WTC11 (cell line): ENCODE measurements around the gene NKPD1. TPM values are rescaled to one million over a fixed set of nuclear protein-coding genes. Genes with fewer than 3 reads are reported as not detected.

Experiments used
- ATAC-seq: fragments of 200-7000 bp; cut with Tn5 transposase; 2 replicates; pipeline ENCODE4 v1.10.0; 2021; ENCODE audit warnings: mild to moderate bottlenecking, moderate library complexity
- CTCF ChIA-PET: fragments of 300-600 bp; sonication (Branson Sonifier 250); formaldehyde crosslinking; loops from one replicate; lab custom pipeline; 2021; ENCODE audit warnings: antibody characterized with exemption; lab: Charles Lee
- POLR2A ChIA-PET: fragments of 350-600 bp; sonication (Branson Sonifier 250); formaldehyde crosslinking; loops from one replicate; lab custom pipeline; 2021; ENCODE audit warnings: antibody characterized with exemption; lab: Charles Lee
- DNase-seq: peaks from one replicate; pipeline ENCODE4 v3.0.0; 2021; ENCODE audit warnings: low spot score
- H3K27ac Mint-ChIP-seq: 2 replicates; pipeline ENCODE4 v1.8.0; 2021; ENCODE audit warnings: mixed read lengths
- H3K27me3 Mint-ChIP-seq: 2 replicates; pipeline ENCODE4 v1.8.0; 2021; ENCODE audit warnings: low read depth, mild to moderate bottlenecking, moderate library complexity, mixed read lengths
- H3K36me3 Mint-ChIP-seq: 2 replicates; pipeline ENCODE4 v1.8.0; 2021; ENCODE audit warnings: mixed read lengths
- H3K4me1 Mint-ChIP-seq: 2 replicates; pipeline ENCODE4 v1.8.0; 2022; ENCODE audit warnings: mixed read lengths
- H3K4me3 Mint-ChIP-seq: 2 replicates; pipeline ENCODE4 v1.8.0; 2021; ENCODE audit warnings: mild to moderate bottlenecking, moderate library complexity, mixed read lengths
- H3K9me3 Mint-ChIP-seq: 2 replicates; pipeline ENCODE4 v1.8.0; 2021; ENCODE audit warnings: mixed read lengths
- ELF4 ChIP-seq: sonication (generic); formaldehyde crosslinking; IDR thresholded peaks from 2 replicates; pipeline ENCODE4 v1.8.1; 2022; ENCODE audit warnings: low read depth, mild to moderate bottlenecking, moderate library complexity, missing genetic modification reagents
- ETV6 ChIP-seq: sonication (generic); formaldehyde crosslinking; IDR thresholded peaks from 2 replicates; pipeline ENCODE4 v1.8.1; 2022; ENCODE audit warnings: mild to moderate bottlenecking, missing genetic modification reagents
- GABPB1 ChIP-seq: sonication (generic); formaldehyde crosslinking; IDR thresholded peaks from 2 replicates; pipeline ENCODE4 v1.8.1; 2023; ENCODE audit warnings: mild to moderate bottlenecking, missing genetic modification reagents
- HMGA2 ChIP-seq: fragments of 250-450 bp; sonication (Bioruptor Pico); IDR thresholded peaks from 2 replicates; pipeline ENCODE4 v1.4.0; 2021; ENCODE audit warnings: mild to moderate bottlenecking, moderate library complexity
- NFYB ChIP-seq: sonication (generic); formaldehyde crosslinking; conservative IDR thresholded peaks from 2 replicates; pipeline ENCODE4 v1.8.0; 2022; ENCODE audit warnings: low read depth, missing genetic modification reagents
- NR2C2 ChIP-seq: sonication (generic); formaldehyde crosslinking; IDR thresholded peaks from 2 replicates; pipeline ENCODE4 v1.8.0; 2022; ENCODE audit warnings: mild to moderate bottlenecking, missing genetic modification reagents
- RELA ChIP-seq: sonication (generic); formaldehyde crosslinking; IDR thresholded peaks from 2 replicates; pipeline ENCODE4 v1.8.1; 2022; ENCODE audit warnings: missing genetic modification reagents, mild to moderate bottlenecking, borderline replicate concordance
- SP1 ChIP-seq: sonication (generic); formaldehyde crosslinking; conservative IDR thresholded peaks from 2 replicates; pipeline ENCODE4 v1.8.1; 2022; ENCODE audit warnings: missing genetic modification reagents
- total RNA-seq: library from RNA; stranded (reverse); gene quantifications from 3 replicates; pipeline ENCODE4 v1.2.3, GENCODE V29; 2021
- TF ChIP-seq, protein P1 (sequence below): sonication (generic); formaldehyde crosslinking; IDR thresholded peaks from 2 replicates; pipeline ENCODE4 v1.8.1; 2023; ENCODE audit warnings: mild to moderate bottlenecking, missing genetic modification reagents, moderate library complexity
- TF ChIP-seq, protein P2 (sequence below): sonication (generic); formaldehyde crosslinking; IDR thresholded peaks from 2 replicates; pipeline ENCODE4 v1.8.1; 2023; ENCODE audit warnings: mild to moderate bottlenecking, missing genetic modification reagents, borderline replicate concordance
- TF ChIP-seq, protein P3 (sequence below): sonication (generic); formaldehyde crosslinking; IDR thresholded peaks from 2 replicates; pipeline ENCODE4 v1.8.0; 2023; ENCODE audit warnings: missing genetic modification reagents, mild to moderate bottlenecking, borderline replicate concordance
- TF ChIP-seq, protein P4 (sequence below): sonication (generic); formaldehyde crosslinking; IDR thresholded peaks from 2 replicates; pipeline ENCODE4 v1.8.0; 2022; ENCODE audit warnings: missing genetic modification reagents

Gene NKPD1
- total RNA-seq, 1 experiment from 2014 or later: 0.57 TPM

DNA sequence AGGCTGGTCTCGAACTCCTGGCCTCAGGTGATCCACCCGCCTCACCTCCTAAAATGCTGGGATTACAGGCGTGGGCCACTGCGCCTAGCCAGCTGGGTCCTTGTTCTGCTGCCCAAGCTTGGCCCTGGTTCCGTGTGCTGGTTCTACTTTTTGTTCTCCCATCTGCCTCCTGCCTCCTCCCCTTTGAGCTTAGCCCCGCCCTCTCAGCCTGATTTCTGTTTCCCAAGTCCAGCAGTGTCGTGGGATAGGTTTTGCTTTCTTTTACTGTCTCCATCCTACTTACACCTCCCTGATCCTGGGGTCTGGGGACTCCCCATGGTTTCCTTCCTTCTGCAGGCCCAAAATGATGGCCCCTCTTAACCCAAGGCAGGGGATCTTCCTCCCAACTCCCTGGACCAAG is 20.2 kb upstream of the NKPD1 start:
- CTCF ChIA-PET: interaction anchor here (1.3 to 2.1 kb wide), 3 partner anchors 14 to 192 kb away, joined by 4 read pairs; no protein-coding TSS in a partner anchor
- Mint-ChIP-seq H3K4me1 (peaks cover 8% of the 10 kb centered on the region; the same call in 1 of the 2 replicates), H3K27ac (no peak overlapping the region), H3K36me3 (no peaks in the 10 kb centered on the region), H3K4me3 (peak overlapping the region; percentile 63), H3K9me3 (no peaks in the 10 kb centered on the region), H3K27me3 (peaks cover 8% of the 10 kb centered on the region; the same call in 1 of the 2 replicates)
- ATAC-seq (no peak), DNase-seq (no peak)
- POLR2A ChIA-PET: interaction anchor here (0.9 kb wide), 1 partner anchor 33 kb away, joined by 3 read pairs; no protein-coding TSS in a partner anchor
- no peak for TF ChIP-seq HMGA2 (CRISPR knock-in tag)
- no peak for TF ChIP-seq ETV6 (CRISPR knock-in tag)

DNA sequence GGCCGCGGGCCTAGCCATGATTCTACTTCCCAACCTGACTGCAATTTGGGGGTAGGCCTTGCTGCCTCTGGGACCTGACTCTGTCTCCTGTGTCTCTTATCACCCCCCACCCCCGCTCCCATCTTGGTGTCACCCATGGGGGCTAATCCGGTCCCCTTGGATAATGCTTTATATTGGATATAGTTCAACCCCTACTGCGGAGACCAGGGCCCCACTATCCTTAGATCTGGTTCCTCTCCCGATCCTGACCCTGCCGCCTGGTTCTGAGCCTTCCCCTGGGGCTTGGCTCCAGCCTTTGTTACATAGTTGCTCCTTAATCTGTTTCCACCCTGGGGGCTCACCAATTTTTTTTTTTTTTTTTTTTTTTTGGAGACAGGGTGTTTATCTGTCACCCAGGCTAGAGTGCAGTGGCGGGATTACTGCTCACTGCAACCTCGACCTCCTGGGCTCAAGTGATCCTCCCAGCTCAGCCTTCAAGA is 19.1 kb upstream of the NKPD1 start:
- no peak overlapping the region for H3K27ac Mint-ChIP-seq
- peak overlapping the region; percentile 63 for H3K4me3 Mint-ChIP-seq
- TF ChIP-seq, protein P1, sequence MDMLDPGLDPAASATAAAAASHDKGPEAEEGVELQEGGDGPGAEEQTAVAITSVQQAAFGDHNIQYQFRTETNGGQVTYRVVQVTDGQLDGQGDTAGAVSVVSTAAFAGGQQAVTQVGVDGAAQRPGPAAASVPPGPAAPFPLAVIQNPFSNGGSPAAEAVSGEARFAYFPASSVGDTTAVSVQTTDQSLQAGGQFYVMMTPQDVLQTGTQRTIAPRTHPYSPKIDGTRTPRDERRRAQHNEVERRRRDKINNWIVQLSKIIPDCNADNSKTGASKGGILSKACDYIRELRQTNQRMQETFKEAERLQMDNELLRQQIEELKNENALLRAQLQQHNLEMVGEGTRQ: no peak
- TF ChIP-seq, protein P2, sequence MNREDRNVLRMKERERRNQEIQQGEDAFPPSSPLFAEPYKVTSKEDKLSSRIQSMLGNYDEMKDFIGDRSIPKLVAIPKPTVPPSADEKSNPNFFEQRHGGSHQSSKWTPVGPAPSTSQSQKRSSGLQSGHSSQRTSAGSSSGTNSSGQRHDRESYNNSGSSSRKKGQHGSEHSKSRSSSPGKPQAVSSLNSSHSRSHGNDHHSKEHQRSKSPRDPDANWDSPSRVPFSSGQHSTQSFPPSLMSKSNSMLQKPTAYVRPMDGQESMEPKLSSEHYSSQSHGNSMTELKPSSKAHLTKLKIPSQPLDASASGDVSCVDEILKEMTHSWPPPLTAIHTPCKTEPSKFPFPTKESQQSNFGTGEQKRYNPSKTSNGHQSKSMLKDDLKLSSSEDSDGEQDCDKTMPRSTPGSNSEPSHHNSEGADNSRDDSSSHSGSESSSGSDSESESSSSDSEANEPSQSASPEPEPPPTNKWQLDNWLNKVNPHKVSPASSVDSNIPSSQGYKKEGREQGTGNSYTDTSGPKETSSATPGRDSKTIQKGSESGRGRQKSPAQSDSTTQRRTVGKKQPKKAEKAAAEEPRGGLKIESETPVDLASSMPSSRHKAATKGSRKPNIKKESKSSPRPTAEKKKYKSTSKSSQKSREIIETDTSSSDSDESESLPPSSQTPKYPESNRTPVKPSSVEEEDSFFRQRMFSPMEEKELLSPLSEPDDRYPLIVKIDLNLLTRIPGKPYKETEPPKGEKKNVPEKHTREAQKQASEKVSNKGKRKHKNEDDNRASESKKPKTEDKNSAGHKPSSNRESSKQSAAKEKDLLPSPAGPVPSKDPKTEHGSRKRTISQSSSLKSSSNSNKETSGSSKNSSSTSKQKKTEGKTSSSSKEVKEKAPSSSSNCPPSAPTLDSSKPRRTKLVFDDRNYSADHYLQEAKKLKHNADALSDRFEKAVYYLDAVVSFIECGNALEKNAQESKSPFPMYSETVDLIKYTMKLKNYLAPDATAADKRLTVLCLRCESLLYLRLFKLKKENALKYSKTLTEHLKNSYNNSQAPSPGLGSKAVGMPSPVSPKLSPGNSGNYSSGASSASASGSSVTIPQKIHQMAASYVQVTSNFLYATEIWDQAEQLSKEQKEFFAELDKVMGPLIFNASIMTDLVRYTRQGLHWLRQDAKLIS: no peak
- TF ChIP-seq SP1 (CRISPR knock-in tag) (no peak), NR2C2 (no peak)
- H3K27me3 Mint-ChIP-seq: peaks cover 8% of the 10 kb centered on the region; the same call in 1 of the 2 replicates
- no peak for ATAC-seq
- POLR2A ChIA-PET: interaction anchor here (2.5 kb wide), 1 partner anchor 88 kb away, joined by 14 read pairs; the partner anchor contains the start of gene PPP1R37
- DNase-seq: no peak
- no peaks in the 10 kb centered on the region for H3K36me3 Mint-ChIP-seq
- no peaks in the 10 kb centered on the region for H3K9me3 Mint-ChIP-seq
- CTCF ChIA-PET: interaction anchor here (0.6 to 2.4 kb wide), 11 partner anchors 8 to 224 kb away, joined by 3 to 73 read pairs (median 4); no protein-coding TSS in a partner anchor
- H3K4me1 Mint-ChIP-seq: peaks cover 8% of the 10 kb centered on the region; the same call in 1 of the 2 replicates

DNA sequence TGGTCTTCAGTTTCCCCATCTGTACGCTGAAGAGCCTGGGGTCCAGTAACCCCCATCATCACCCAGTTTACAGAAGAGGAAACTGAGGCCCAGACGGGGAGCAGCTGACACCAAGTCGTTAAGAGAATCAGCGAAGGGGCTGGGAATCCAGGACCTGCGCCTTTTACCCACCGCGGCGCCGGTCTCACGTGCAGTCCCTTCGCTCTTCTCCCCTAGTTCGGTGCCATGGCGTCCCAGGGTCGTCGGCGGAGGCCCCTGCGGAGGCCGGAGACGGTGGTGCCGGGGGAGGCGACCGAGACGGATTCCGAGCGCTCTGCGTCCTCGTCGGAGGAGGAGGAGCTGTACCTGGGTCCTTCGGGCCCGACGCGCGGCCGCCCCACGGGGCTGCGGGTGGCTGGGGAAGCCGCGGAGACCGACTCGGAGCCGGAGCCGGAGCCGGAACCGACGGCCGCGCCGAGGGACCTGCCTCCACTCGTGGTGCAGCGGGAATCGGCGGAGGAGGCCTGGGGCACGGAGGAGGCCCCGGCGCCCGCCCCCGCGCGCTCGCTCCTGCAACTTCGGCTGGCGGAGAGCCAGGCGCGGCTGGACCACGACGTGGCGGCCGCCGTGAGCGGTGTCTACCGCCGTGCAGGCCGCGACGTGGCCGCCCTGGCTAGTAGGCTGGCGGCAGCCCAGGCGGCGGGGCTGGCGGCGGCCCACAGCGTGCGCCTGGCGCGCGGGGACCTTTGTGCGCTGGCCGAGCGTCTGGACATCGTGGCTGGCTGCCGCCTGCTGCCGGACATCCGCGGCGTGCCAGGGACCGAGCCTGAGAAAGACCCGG is 18.5 kb upstream of the NKPD1 start:
- peak overlapping the region; percentile 89 for H3K27ac Mint-ChIP-seq
- ChIA-PET CTCF (interaction anchor here (0.6 to 2.4 kb wide), 30 partner anchors 8 to 591 kb away, joined by 3 to 73 read pairs (median 5); partner anchors contain the start of genes CLASRP, NKPD1 and PPP1R37), POLR2A (interaction anchor here (0.6 to 2.5 kb wide), 6 partner anchors 8 to 590 kb away, joined by 3 to 14 read pairs (median 4); partner anchors contain the start of genes APOE, PPP1R37 and SIX5)
- peak overlapping the region; percentile 90 for H3K4me3 Mint-ChIP-seq
- DNase-seq (no peak), ATAC-seq (no peak)
- H3K9me3 Mint-ChIP-seq: no peaks in the 10 kb centered on the region
- peaks cover 8% of the 10 kb centered on the region; the same call in 1 of the 2 replicates for H3K27me3 Mint-ChIP-seq
- H3K36me3 Mint-ChIP-seq: no peaks in the 10 kb centered on the region
- H3K4me1 Mint-ChIP-seq: peaks cover 8% of the 10 kb centered on the region; the same call in 1 of the 2 replicates
- TF ChIP-seq, protein P3, sequence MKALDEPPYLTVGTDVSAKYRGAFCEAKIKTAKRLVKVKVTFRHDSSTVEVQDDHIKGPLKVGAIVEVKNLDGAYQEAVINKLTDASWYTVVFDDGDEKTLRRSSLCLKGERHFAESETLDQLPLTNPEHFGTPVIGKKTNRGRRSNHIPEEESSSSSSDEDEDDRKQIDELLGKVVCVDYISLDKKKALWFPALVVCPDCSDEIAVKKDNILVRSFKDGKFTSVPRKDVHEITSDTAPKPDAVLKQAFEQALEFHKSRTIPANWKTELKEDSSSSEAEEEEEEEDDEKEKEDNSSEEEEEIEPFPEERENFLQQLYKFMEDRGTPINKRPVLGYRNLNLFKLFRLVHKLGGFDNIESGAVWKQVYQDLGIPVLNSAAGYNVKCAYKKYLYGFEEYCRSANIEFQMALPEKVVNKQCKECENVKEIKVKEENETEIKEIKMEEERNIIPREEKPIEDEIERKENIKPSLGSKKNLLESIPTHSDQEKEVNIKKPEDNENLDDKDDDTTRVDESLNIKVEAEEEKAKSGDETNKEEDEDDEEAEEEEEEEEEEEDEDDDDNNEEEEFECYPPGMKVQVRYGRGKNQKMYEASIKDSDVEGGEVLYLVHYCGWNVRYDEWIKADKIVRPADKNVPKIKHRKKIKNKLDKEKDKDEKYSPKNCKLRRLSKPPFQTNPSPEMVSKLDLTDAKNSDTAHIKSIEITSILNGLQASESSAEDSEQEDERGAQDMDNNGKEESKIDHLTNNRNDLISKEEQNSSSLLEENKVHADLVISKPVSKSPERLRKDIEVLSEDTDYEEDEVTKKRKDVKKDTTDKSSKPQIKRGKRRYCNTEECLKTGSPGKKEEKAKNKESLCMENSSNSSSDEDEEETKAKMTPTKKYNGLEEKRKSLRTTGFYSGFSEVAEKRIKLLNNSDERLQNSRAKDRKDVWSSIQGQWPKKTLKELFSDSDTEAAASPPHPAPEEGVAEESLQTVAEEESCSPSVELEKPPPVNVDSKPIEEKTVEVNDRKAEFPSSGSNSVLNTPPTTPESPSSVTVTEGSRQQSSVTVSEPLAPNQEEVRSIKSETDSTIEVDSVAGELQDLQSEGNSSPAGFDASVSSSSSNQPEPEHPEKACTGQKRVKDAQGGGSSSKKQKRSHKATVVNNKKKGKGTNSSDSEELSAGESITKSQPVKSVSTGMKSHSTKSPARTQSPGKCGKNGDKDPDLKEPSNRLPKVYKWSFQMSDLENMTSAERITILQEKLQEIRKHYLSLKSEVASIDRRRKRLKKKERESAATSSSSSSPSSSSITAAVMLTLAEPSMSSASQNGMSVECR (CRISPR knock-in tag): peak; percentile 5; the same call in 1 of the 2 replicates
- TF ChIP-seq, protein P4, sequence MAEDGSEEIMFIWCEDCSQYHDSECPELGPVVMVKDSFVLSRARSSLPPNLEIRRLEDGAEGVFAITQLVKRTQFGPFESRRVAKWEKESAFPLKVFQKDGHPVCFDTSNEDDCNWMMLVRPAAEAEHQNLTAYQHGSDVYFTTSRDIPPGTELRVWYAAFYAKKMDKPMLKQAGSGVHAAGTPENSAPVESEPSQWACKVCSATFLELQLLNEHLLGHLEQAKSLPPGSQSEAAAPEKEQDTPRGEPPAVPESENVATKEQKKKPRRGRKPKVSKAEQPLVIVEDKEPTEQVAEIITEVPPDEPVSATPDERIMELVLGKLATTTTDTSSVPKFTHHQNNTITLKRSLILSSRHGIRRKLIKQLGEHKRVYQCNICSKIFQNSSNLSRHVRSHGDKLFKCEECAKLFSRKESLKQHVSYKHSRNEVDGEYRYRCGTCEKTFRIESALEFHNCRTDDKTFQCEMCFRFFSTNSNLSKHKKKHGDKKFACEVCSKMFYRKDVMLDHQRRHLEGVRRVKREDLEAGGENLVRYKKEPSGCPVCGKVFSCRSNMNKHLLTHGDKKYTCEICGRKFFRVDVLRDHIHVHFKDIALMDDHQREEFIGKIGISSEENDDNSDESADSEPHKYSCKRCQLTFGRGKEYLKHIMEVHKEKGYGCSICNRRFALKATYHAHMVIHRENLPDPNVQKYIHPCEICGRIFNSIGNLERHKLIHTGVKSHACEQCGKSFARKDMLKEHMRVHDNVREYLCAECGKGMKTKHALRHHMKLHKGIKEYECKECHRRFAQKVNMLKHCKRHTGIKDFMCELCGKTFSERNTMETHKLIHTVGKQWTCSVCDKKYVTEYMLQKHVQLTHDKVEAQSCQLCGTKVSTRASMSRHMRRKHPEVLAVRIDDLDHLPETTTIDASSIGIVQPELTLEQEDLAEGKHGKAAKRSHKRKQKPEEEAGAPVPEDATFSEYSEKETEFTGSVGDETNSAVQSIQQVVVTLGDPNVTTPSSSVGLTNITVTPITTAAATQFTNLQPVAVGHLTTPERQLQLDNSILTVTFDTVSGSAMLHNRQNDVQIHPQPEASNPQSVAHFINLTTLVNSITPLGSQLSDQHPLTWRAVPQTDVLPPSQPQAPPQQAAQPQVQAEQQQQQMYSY (CRISPR knock-in tag): peak; percentile 40; the same call in 1 of the 2 replicates
- TF ChIP-seq RELA (CRISPR knock-in tag) (no peak), ELF4 (CRISPR knock-in tag) (0 out of 2 replicates have a peak, but pooled peaks have one; percentile 26), NFYB (CRISPR knock-in tag) (0 out of 2 replicates have a peak, but pooled peaks have one; percentile 3), GABPB1 (CRISPR knock-in tag) (peak; percentile 30; the same call in 1 of the 2 replicates)
